NB4 (cell line): ENCODE results near the gene NRBF2.

Experiments
- MYC ChIP-seq: IDR thresholded peaks from 2 replicates; pipeline ENCODE4 v1.6.1; 2011; ENCODE audit warnings: low read depth, low read length
- POLR2A ChIP-seq: IDR thresholded peaks from 2 replicates; pipeline ENCODE4 v1.6.1; 2011; ENCODE audit warnings: mild to moderate bottlenecking; ENCODE audit not compliant: insufficient read length; ENCODE audit errors: extremely low read depth
- TF ChIP-seq, protein P1 (sequence below): IDR thresholded peaks from one replicate; pipeline ENCODE4 v1.5.1; 2012; ENCODE audit warnings: low read depth, low read length
- TF ChIP-seq, protein P2 (sequence below): IDR thresholded peaks from 2 replicates; pipeline ENCODE4 v1.6.1; 2011; ENCODE audit warnings: low read depth, low read length

DNA sequence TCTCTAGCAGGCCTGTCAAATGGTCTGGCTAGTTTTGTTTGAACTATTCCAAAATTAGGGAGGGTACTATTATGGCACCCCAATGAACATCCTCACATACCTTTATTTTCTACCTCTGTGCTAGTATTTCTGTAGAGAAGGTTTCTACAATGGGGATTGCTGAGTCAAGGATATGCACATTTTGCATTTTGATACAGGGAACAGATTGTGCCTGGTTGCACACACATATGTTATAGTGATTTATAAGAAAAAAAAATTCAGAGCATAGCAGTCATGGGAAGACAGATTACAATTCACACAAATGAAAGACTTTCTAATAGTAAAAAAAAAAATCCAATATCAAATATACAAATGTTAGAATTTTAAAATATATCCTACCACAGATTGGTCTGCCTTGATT, 14.1 kb upstream of the NRBF2 start:
- no peak for TF ChIP-seq POLR2A
- TF ChIP-seq, protein P1, sequence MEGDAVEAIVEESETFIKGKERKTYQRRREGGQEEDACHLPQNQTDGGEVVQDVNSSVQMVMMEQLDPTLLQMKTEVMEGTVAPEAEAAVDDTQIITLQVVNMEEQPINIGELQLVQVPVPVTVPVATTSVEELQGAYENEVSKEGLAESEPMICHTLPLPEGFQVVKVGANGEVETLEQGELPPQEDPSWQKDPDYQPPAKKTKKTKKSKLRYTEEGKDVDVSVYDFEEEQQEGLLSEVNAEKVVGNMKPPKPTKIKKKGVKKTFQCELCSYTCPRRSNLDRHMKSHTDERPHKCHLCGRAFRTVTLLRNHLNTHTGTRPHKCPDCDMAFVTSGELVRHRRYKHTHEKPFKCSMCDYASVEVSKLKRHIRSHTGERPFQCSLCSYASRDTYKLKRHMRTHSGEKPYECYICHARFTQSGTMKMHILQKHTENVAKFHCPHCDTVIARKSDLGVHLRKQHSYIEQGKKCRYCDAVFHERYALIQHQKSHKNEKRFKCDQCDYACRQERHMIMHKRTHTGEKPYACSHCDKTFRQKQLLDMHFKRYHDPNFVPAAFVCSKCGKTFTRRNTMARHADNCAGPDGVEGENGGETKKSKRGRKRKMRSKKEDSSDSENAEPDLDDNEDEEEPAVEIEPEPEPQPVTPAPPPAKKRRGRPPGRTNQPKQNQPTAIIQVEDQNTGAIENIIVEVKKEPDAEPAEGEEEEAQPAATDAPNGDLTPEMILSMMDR, result no peak
- TF ChIP-seq, protein P2, sequence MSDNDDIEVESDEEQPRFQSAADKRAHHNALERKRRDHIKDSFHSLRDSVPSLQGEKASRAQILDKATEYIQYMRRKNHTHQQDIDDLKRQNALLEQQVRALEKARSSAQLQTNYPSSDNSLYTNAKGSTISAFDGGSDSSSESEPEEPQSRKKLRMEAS, result no peak
- TF ChIP-seq MYC, result no peak
